OCI-LY1 (cell line): ENCODE data around the gene GJB3.

Source experiments
- H2AFZ ChIP-seq: fragments of 200-600 bp; sonication (generic), shearing (Covaris generic); 2 replicates; pipeline ENCODE4 v1.6.0; 2014; ENCODE audit warnings: antibody characterized with exemption, mild to moderate bottlenecking, low read length
- H3F3A ChIP-seq: fragments of 200-600 bp; sonication (generic), shearing (Covaris generic); 2 replicates; pipeline ENCODE4 v1.6.0; 2014; ENCODE audit warnings: mild to moderate bottlenecking, antibody characterized with exemption, low read length, moderate library complexity; ENCODE audit not compliant: insufficient read depth
- H3K27ac ChIP-seq: fragments of 200-600 bp; sonication (generic); 2 replicates; pipeline ENCODE4 v1.5.1; 2014; ENCODE audit warnings: low read length, mixed run types, mild to moderate bottlenecking, low read depth; ENCODE audit not compliant: poor library complexity, severe bottlenecking
- H3K27me3 ChIP-seq: fragments of 200-600 bp; sonication (generic); 2 replicates; pipeline ENCODE4 v1.6.0; 2014; ENCODE audit warnings: antibody characterized with exemption, mild to moderate bottlenecking, low read length, moderate library complexity; ENCODE audit not compliant: insufficient read depth
- H3K36me3 ChIP-seq: fragments of 200-600 bp; sonication (generic); 2 replicates; pipeline ENCODE4 v1.6.1; 2014; ENCODE audit warnings: mild to moderate bottlenecking, antibody characterized with exemption, low read length, moderate library complexity, mixed read lengths; ENCODE audit not compliant: insufficient read depth
- H3K4me1 ChIP-seq: fragments of 200-600 bp; sonication (generic); 2 replicates; pipeline ENCODE4 v1.5.1; 2014; ENCODE audit warnings: mild to moderate bottlenecking, low read length, moderate library complexity; ENCODE audit not compliant: insufficient read depth, severe bottlenecking
- H3K4me2 ChIP-seq: fragments of 200-600 bp; sonication (generic), shearing (Covaris generic); 2 replicates; pipeline ENCODE4 v1.6.1; 2014; ENCODE audit warnings: low read length
- H3K4me3 ChIP-seq: fragments of 200-600 bp; sonication (generic); 2 replicates; pipeline ENCODE4 v1.5.1; 2014; ENCODE audit warnings: low read length, low read depth, mild to moderate bottlenecking, mixed read lengths; ENCODE audit not compliant: poor library complexity, severe bottlenecking
- H3K79me2 ChIP-seq: fragments of 200-600 bp; shearing (Covaris generic); 2 replicates; pipeline ENCODE4 v1.6.1; 2016; ENCODE audit warnings: mixed run types, low read length, mixed read lengths; ENCODE audit not compliant: insufficient read depth
- H3K9ac ChIP-seq: fragments of 200-600 bp; sonication (generic), shearing (Covaris generic); 2 replicates; pipeline ENCODE4 v1.6.1; 2014; ENCODE audit warnings: mild to moderate bottlenecking, low read length, mixed read lengths
- H3K9me2 ChIP-seq: fragments of 200-600 bp; sonication (generic), shearing (Covaris generic); 2 replicates; pipeline ENCODE4 v1.6.1; 2014; ENCODE audit warnings: low read depth, mild to moderate bottlenecking, low read length, mixed read lengths
- H3K9me3 ChIP-seq: fragments of 200-600 bp; shearing (Covaris generic); 2 replicates; pipeline ENCODE4 v1.6.1; 2014; ENCODE audit warnings: low read length, mixed read lengths
- H4K20me1 ChIP-seq: fragments of 200-600 bp; sonication (generic), shearing (Covaris generic); 2 replicates; pipeline ENCODE4 v1.6.0; 2016; ENCODE audit warnings: mild to moderate bottlenecking, low read length; ENCODE audit not compliant: insufficient read depth
- EZH2 ChIP-seq: fragments of 200-600 bp; sonication (generic), shearing (Covaris generic); IDR thresholded peaks from 2 replicates; pipeline ENCODE4 v1.8.0; 2017; ENCODE audit warnings: borderline replicate concordance, mixed run types, mild to moderate bottlenecking, antibody characterized with exemption, low read length, moderate library complexity, mixed read lengths
- TF ChIP-seq, protein P1 (sequence below): fragments of 200-600 bp; sonication (generic), shearing (Covaris generic); IDR thresholded peaks from 2 replicates; pipeline ENCODE4 v1.5.1; 2017; ENCODE audit warnings: mild to moderate bottlenecking, antibody characterized with exemption, low read length, moderate library complexity, mixed read lengths

GJB3 gene

DNA sequence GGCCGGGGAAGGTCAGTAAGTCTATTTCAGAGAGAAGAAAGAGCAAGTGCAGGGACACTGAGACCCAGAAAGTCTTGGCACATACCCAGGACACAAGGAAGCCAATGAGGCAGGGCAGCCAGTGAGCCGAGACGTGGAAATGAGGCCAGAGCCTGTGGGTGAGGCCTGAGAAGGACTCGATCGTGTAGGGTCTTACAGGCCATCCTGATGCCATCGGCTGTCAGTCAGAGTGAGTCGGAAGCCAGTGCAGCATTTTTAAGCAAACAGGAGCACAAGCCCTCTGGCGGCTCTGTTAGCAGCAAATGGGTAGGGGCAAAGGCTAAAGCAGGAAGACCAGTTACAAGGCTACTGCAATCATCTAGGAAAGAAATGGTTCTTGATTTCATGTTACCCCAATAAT, 6.1 kb upstream of the GJB3 start:
- Histone ChIP-seq H3K9ac (no peak overlapping the region), H3K27me3 (no peaks in the 10 kb centered on the region; the same call in 1 of the 2 replicates), H3K9me2 (no peaks in the 10 kb centered on the region), H4K20me1 (no peaks in the 10 kb centered on the region), H3K27ac (no peak overlapping the region), H2AFZ (no peak overlapping the region), H3K36me3 (no peaks in the 10 kb centered on the region), H3K9me3 (no peaks in the 10 kb centered on the region), H3F3A (no peaks in the 10 kb centered on the region), H3K4me1 (no peaks in the 10 kb centered on the region), H3K4me2 (no peak overlapping the region), H3K4me3 (no peak overlapping the region), H3K79me2 (no peaks in the 10 kb centered on the region)
- TF ChIP-seq, protein P1, sequence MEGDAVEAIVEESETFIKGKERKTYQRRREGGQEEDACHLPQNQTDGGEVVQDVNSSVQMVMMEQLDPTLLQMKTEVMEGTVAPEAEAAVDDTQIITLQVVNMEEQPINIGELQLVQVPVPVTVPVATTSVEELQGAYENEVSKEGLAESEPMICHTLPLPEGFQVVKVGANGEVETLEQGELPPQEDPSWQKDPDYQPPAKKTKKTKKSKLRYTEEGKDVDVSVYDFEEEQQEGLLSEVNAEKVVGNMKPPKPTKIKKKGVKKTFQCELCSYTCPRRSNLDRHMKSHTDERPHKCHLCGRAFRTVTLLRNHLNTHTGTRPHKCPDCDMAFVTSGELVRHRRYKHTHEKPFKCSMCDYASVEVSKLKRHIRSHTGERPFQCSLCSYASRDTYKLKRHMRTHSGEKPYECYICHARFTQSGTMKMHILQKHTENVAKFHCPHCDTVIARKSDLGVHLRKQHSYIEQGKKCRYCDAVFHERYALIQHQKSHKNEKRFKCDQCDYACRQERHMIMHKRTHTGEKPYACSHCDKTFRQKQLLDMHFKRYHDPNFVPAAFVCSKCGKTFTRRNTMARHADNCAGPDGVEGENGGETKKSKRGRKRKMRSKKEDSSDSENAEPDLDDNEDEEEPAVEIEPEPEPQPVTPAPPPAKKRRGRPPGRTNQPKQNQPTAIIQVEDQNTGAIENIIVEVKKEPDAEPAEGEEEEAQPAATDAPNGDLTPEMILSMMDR = no peak
- no peak for TF ChIP-seq EZH2

DNA sequence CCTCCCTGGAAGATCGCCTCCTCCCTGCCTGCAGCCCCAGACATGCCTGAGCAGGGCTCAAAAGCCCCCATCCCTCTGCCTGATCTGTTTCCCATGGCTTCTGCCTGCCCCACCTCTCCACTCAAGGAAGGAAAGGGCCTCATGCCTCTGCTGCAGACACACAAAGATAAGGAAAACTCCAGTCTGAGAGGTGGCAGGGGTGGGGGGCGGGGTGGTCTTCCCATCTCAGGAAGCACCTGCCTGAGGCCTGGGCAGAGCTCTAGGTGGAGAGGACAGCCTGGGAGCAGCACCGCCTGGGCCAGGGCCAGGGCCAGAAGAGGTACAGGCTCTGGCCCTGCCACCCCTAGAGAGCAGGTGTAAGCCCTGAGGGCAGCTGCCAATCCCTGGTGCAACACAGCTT, 4.1 kb upstream of the GJB3 start:
- H3K79me2 ChIP-seq = no peaks in the 10 kb centered on the region
- no peak for TF ChIP-seq EZH2
- TF ChIP-seq, protein P1 = no peak

DNA sequence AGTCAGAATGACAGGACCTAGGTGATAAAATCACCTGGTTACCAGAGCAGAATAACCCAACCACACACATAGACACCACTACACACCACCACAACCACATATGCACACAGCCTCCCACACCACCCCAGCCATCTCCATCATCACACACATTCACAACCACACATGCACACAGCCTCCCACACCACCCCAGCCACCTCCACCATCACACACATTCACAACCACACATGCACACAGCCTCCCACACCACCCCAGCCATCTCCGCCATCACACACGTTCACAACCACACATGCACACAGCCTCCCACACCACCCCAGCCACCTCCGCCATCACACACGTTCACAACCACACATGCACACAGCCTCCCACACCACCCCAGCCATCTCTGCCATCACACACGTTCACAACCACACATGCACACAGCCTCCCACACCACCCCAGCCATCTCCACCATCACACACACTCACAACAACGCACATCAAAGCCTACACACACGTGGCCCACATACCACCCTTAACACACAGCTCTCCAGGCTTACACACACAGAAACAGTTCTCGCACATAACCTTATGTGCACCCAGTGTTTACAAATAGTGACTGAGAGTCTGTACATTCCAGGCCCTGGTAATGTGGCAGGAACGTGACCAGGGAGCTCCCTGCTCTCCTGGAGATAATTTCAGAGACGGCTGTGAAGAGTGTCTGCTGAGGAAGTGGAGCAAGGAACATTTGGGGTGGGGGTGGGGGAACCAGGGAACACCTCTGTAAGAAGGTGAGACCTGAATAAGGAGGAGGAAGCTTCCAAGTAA, 3.3 kb upstream of the GJB3 start:
- no peaks in the 10 kb centered on the region for H4K20me1 ChIP-seq
- no peak overlapping the region for H3K4me3 ChIP-seq
- no peak overlapping the region for H3K4me2 ChIP-seq
- H3K4me1 ChIP-seq = no peaks in the 10 kb centered on the region
- no peak overlapping the region for H2AFZ ChIP-seq
- no peak overlapping the region for H3K9ac ChIP-seq
- TF ChIP-seq, protein P1 = no peak
- TF ChIP-seq EZH2 = no peak
- H3K9me2 ChIP-seq = no peaks in the 10 kb centered on the region
- no peaks in the 10 kb centered on the region for H3F3A ChIP-seq
- no peaks in the 10 kb centered on the region; the same call in 1 of the 2 replicates for H3K27me3 ChIP-seq
- H3K36me3 ChIP-seq = no peaks in the 10 kb centered on the region
- H3K79me2 ChIP-seq = no peaks in the 10 kb centered on the region
- H3K27ac ChIP-seq = no peak overlapping the region
- H3K9me3 ChIP-seq = no peaks in the 10 kb centered on the region

More for the DNA sequence above, 4.1 kb upstream of the GJB3 start:
- H3K4me1 ChIP-seq = no peaks in the 10 kb centered on the region
- no peaks in the 10 kb centered on the region; the same call in 1 of the 2 replicates for H3K27me3 ChIP-seq
- H3K9me3 ChIP-seq = no peaks in the 10 kb centered on the region
- H3K9ac ChIP-seq = no peak overlapping the region
- no peak overlapping the region for H2AFZ ChIP-seq
- H3K4me2 ChIP-seq = no peak overlapping the region
- no peaks in the 10 kb centered on the region for H3F3A ChIP-seq
- H3K9me2 ChIP-seq = no peaks in the 10 kb centered on the region
- H3K4me3 ChIP-seq = no peak overlapping the region
- H3K27ac ChIP-seq = no peak overlapping the region
- H3K36me3 ChIP-seq = no peaks in the 10 kb centered on the region
- H4K20me1 ChIP-seq = no peaks in the 10 kb centered on the region
